Gastroesophageal sphincter (tissue), 3 donors: ENCODE measurements around the gene COG6.

Source experiments
- EP300 ChIP-seq: sonication (generic); formaldehyde crosslinking; IDR thresholded peaks from one replicate; pipeline ENCODE4 v1.6.1; 2017; ENCODE audit warnings: antibody characterized with exemption, mild to moderate bottlenecking
- POLR2AphosphoS5 ChIP-seq: sonication (generic); formaldehyde crosslinking; IDR thresholded peaks from one replicate; pipeline ENCODE4 v1.6.1; 2017; ENCODE audit warnings: antibody characterized with exemption
- TF ChIP-seq, protein P1 (sequence below), 4 experiments: fragments of 200-600 bp in 2 of 4; fragments of 450-650 bp in 2 of 4; sonication (generic) in 1 of 4; IDR thresholded peaks; one replicate each; pipeline ENCODE4 v1.5.1; 2017 to 2019; ENCODE audit warnings: antibody characterized with exemption in 4 of 4, mild to moderate bottlenecking in 2 of 4, moderate library complexity in 2 of 4

GRCh38 chr13:39740761-39741160, 85.3 kb downstream of the COG6 start:
- TF ChIP-seq, protein P1, sequence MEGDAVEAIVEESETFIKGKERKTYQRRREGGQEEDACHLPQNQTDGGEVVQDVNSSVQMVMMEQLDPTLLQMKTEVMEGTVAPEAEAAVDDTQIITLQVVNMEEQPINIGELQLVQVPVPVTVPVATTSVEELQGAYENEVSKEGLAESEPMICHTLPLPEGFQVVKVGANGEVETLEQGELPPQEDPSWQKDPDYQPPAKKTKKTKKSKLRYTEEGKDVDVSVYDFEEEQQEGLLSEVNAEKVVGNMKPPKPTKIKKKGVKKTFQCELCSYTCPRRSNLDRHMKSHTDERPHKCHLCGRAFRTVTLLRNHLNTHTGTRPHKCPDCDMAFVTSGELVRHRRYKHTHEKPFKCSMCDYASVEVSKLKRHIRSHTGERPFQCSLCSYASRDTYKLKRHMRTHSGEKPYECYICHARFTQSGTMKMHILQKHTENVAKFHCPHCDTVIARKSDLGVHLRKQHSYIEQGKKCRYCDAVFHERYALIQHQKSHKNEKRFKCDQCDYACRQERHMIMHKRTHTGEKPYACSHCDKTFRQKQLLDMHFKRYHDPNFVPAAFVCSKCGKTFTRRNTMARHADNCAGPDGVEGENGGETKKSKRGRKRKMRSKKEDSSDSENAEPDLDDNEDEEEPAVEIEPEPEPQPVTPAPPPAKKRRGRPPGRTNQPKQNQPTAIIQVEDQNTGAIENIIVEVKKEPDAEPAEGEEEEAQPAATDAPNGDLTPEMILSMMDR (IDR thresholded peaks at IDR 0.05) = no peak
- no peak for TF ChIP-seq POLR2AphosphoS5
- TF ChIP-seq EP300 = no peak
